Measurements from ENCODE around the gene RALB. TPM values are rescaled to one million over a fixed set of nuclear protein-coding genes. Genes with fewer than 3 reads are reported as not detected.

RALB gene
- total and polyA plus RNA-seq, 2 of the 8 experiments (the other 6 are each of a cell fraction or from before 2014, with no cell fraction given), result 12.0 to 16.6 TPM

GRCh38 chr2:120208381-120209353 is 44.0 kb upstream of the RALB start (continued):
- TF ChIP-seq FOSL1 (IDR thresholded peaks at IDR 0.05; ENCODE audit: insufficient read depth, low read depth, low read length) (no peak), RFX5 (IDR thresholded peaks at IDR 0.05; ENCODE audit: borderline replicate concordance, low read depth, low read length) (no peak), HDAC6 (IDR thresholded peaks at IDR 0.05; ENCODE audit: low read depth, low read length) (no peak), TCF12 (IDR thresholded peaks at IDR 0.05; ENCODE audit: low read depth, low read length) (no peak), CTBP2 (IDR thresholded peaks at IDR 0.05; ENCODE audit: borderline replicate concordance, insufficient read depth, insufficient read length, low read length) (no peak), TAF1 (IDR thresholded peaks at IDR 0.05; ENCODE audit: low read depth, low read length) (no peak), RAD21 (IDR thresholded peaks at IDR 0.05 in 1 of 2, conservative IDR thresholded peaks at IDR 0.05 in 1 of 2; ENCODE audit: low read depth in 2 of 2, low read length in 2 of 2) (no peak), USF2 (IDR thresholded peaks at IDR 0.05; ENCODE audit: low read length) (no peak), MAX (IDR thresholded peaks at IDR 0.05) (no peak), BCL11A (IDR thresholded peaks at IDR 0.05; ENCODE audit: low read depth in 2 of 2, low read length in 2 of 2) (no peak)
